T-cell (primary cell): Measurements from ENCODE around the gene RBP5. TPM values are rescaled to one million over a fixed set of nuclear protein-coding genes. Genes with fewer than 3 reads are reported as not detected.

Experiments used
- ATAC-seq, 4 experiments: fragments of 200-7000 bp in 3 of 4; fragments of 150-1000 bp in 1 of 4; cut with Tn5 transposase; replicated peaks in 1 of 4; 1 replicate in 3 of 4; 2 replicates in 1 of 4; pipeline ENCODE4 v1.10.0; 2021; ENCODE audit warnings: moderate library complexity in 3 of 4, mild to moderate bottlenecking in 2 of 4, moderate number of reproducible peaks in 1 of 4
- CTCF ChIA-PET, 2 donors: fragments of 300-600 bp; sonication (Branson Sonifier 250); formaldehyde crosslinking; loops; one replicate each; lab custom pipeline; 2022; ENCODE audit warnings: antibody characterized with exemption in 2 of 2; lab: Charles Lee
- POLR2A ChIA-PET, 2 donors: fragments of 300-600 bp; sonication (Branson Sonifier 250); formaldehyde crosslinking; loops; one replicate each; lab custom pipeline; 2022; ENCODE audit warnings: antibody characterized with exemption in 2 of 2; lab: Charles Lee
- DNase-seq, 35 experiments: peaks; one replicate each; pipeline versions ENCODE4 v3.0.0 to v3.0.0-alpha.2; 2013 to 2023
- H3K27ac ChIP-seq: one replicate; pipeline ENCODE4 v1.5.1; 2013; ENCODE audit warnings: low read length
- H3K27me3 ChIP-seq, 2 experiments: replicated peaks in 1 of 2; 1 replicate in 1 of 2; 2 replicates in 1 of 2; pipeline versions ENCODE4 v1.6.1 to v1.7.0; 2013; ENCODE audit warnings: low read length in 1 of 2, mixed read lengths in 1 of 2; ENCODE audit not compliant: control insufficient read depth in 2 of 2, insufficient read depth in 2 of 2; ENCODE audit errors: extremely low read depth in 1 of 2
- H3K36me3 ChIP-seq, 2 donors: 1 replicate in 1 of 2; 2 replicates in 1 of 2; pipeline versions ENCODE4 v1.6.1 to v1.7.0; 2013; ENCODE audit warnings: low read length in 1 of 2; ENCODE audit not compliant: control insufficient read depth in 2 of 2, insufficient read depth in 1 of 2; ENCODE audit errors: extremely low read depth in 1 of 2
- H3K4me1 ChIP-seq, 2 experiments: 1 replicate in 1 of 2; 2 replicates in 1 of 2; pipeline versions ENCODE4 v1.6.1 to v1.7.0; 2013; ENCODE audit warnings: low read length in 2 of 2, mixed read lengths in 1 of 2; ENCODE audit not compliant: insufficient read depth in 2 of 2, control insufficient read depth in 1 of 2; ENCODE audit errors: extremely low read depth in 1 of 2
- H3K4me3 ChIP-seq, 2 donors: 1 replicate in 1 of 2; 2 replicates in 1 of 2; pipeline versions ENCODE4 v1.5.1 to v1.7.0; 2013; ENCODE audit warnings: mild to moderate bottlenecking in 2 of 2, low read length in 1 of 2, moderate library complexity in 1 of 2; ENCODE audit not compliant: control insufficient read depth in 1 of 2; ENCODE audit errors: extremely low read depth in 1 of 2
- H3K9me3 ChIP-seq: 2 replicates; pipeline ENCODE4 v1.7.0; 2013
- H3K27ac Mint-ChIP-seq, 2 donors: one replicate each; pipeline ENCODE4 v1.8.0; 2020 to 2021; ENCODE audit warnings: mild to moderate bottlenecking in 2 of 2, mixed read lengths in 2 of 2
- H3K27me3 Mint-ChIP-seq, 2 donors: one replicate each; pipeline ENCODE4 v1.8.0; 2021 to 2022; ENCODE audit warnings: mixed read lengths in 2 of 2
- H3K36me3 Mint-ChIP-seq: one replicate; pipeline ENCODE4 v1.8.0; 2021; ENCODE audit warnings: mixed read lengths
- H3K4me1 Mint-ChIP-seq, 3 donors: one replicate each; pipeline ENCODE4 v1.8.0; 2020 to 2022; ENCODE audit warnings: mixed read lengths in 3 of 3, mild to moderate bottlenecking in 1 of 3
- H3K4me3 Mint-ChIP-seq, 3 donors: one replicate each; pipeline ENCODE4 v1.8.0; 2020 to 2022; ENCODE audit warnings: mild to moderate bottlenecking in 3 of 3, mixed read lengths in 3 of 3, moderate library complexity in 3 of 3
- H3K9me3 Mint-ChIP-seq, 3 donors: one replicate each; pipeline ENCODE4 v1.8.0; 2020 to 2022; ENCODE audit warnings: mixed read lengths in 3 of 3
- WGBS: methylation state at CpG from one replicate; pipeline ENCODE4 v1.1.5; 2013; ENCODE audit warnings: missing lambda C conversion rate; ENCODE audit not compliant: insufficient coverage; 5-methylcytosine and 5-hydroxymethylcytosine counted together
- total RNA-seq, 35 experiments: library from RNA in 6 of 35; stranded (reverse) in 6 of 35; fragments of 120-200 nt in 1 of 35; gene quantifications; one replicate each; pipeline versions ENCODE4 v1.2.1 to v1.2.4 and lab custom pipeline; 2013 to 2026

The RBP5 gene
- total RNA-seq, 5 donors from 2014 or later (not counting 1 experiment from before 2014, with no cell fraction given) = 0.26 to 0.70 (median 0.59) TPM; not detected in 2

DNA sequence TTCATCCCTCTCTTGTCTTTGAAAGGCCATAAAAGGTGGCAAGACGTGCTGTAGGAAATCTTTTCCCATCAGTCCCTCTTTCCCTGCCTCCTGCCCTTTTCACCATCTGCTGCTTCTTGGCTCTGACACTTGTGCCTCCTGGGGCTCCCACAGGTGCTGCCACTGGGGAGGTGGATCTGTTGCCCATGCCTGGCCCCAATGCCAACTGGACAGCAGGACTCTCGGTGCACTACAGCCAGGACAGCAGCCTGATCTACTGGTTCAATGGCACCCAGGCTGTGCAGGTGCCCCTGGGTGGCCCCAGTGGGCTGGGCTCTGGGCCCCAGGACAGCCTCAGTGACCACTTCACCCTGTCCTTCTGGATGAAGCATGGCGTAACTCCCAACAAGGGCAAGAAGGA is 8.0 kb upstream of the RBP5 start:
- peaks cover 0 to 8% of the 10 kb centered on the region in 2 experiments for H3K4me1 ChIP-seq
- H3K9me3 Mint-ChIP-seq = no peaks in the 10 kb centered on the region
- no peak overlapping the region for H3K4me3 ChIP-seq
- H3K27me3 ChIP-seq = no peaks in the 10 kb centered on the region
- no peaks in the 10 kb centered on the region for H3K9me3 ChIP-seq
- ChIA-PET CTCF (no interaction called here), POLR2A (no interaction called here)
- no peak overlapping the region for H3K4me3 Mint-ChIP-seq
- H3K27ac Mint-ChIP-seq = no peak overlapping the region
- no peaks in the 10 kb centered on the region for H3K27me3 Mint-ChIP-seq
- H3K36me3 Mint-ChIP-seq = peaks cover 50% of the 10 kb centered on the region
- H3K4me1 Mint-ChIP-seq = peaks cover 11 to 15% (median 13%) of the 10 kb centered on the region in 3 donors
- ATAC-seq = no peak
- peaks cover 16 to 81% of the 10 kb centered on the region in 2 donors for H3K36me3 ChIP-seq
- DNase-seq = no peak
- WGBS = 100% methylated on average over 3 of the region's 3 CpGs
- H3K27ac ChIP-seq = no peak overlapping the region

DNA sequence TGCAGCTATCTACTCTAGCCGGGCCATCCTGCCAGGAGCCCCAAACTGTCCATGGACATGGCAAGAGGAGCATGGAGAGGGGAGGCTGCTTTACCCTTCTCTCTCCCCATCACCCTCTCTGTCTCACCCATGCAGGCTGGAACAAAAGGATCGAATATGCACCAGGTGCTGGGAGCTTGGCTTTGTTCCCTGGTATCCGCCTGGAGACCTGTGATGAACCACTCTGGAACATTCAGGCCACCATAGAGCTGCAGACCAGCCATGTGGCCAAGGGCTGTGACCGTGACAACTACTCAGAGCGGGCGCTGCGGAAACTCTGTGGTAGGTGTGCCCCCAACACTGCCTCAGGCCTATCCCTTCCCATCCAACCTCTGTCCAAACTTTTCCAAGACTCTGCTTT is 7.4 kb upstream of the RBP5 start:
- POLR2A ChIA-PET = no interaction called here
- H3K4me3 ChIP-seq = no peak overlapping the region
- peaks cover 16 to 75% of the 10 kb centered on the region in 2 donors for H3K36me3 ChIP-seq

DNA sequence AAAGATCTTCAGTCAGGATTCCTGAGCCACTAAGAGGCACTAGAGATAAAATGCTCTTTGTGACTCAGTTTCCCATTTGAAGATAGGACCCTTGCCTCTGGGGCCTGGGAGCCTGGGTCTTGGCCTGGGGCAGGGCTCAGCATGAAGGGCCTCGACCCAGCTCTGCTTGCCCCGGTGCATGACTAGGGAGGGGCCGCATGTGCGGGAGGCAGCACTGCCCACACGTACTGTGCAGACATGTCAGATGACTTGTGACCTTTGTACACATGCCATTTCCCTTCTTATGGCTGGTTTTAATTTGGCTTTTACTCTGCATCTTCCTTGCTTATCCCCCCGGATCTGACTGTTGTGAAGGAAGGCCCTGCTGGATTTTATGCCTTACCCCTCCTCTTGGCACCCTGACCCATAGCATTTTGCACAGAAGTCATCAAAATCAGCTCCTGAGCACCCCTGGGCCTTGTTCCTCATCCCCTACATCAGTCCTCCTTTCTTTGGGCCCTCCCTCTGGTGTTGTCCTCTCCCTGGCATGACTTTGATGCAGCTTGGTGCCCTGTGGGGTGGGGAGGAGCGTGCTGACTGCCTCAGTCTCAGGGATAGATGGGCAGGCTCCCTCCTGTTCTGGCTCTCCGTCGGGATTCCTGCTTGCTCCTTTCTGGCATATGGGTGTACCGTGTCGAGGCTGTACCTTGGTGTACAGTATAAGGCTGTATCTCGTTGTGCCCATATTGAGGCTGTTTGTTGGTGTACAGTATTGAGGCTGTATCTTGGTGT is 5.9 kb upstream of the RBP5 start:
- Mint-ChIP-seq H3K27ac (peak overlapping the region in 1 of 2 donors; percentile 51), H3K36me3 (peaks cover 37% of the 10 kb centered on the region), H3K4me3 (no peak overlapping the region), H3K4me1 (peaks cover 20 to 33% (median 28%) of the 10 kb centered on the region in 3 donors), H3K9me3 (no peaks in the 10 kb centered on the region), H3K27me3 (no peaks in the 10 kb centered on the region)
- no peak for ATAC-seq
- Histone ChIP-seq H3K9me3 (no peaks in the 10 kb centered on the region), H3K27ac (no peak overlapping the region), H3K4me1 (peaks cover 0 to 25% of the 10 kb centered on the region in 2 experiments), H3K36me3 (peaks cover 16 to 61% of the 10 kb centered on the region in 2 donors), H3K27me3 (no peaks in the 10 kb centered on the region), H3K4me3 (no peak overlapping the region)
- ChIA-PET CTCF (interaction anchor here in 1 of 2 donors (0.5 kb wide), 1 partner anchor 78 kb away, joined by 3 read pairs; no protein-coding TSS in a partner anchor), POLR2A (no interaction called here)
- DNase-seq = no peak
- 93% methylated on average over 7 of the region's 12 CpGs for WGBS

More for the DNA sequence above, 7.4 kb upstream of the RBP5 start:
- H3K4me3 Mint-ChIP-seq = no peak overlapping the region
- H3K9me3 ChIP-seq = no peaks in the 10 kb centered on the region
- peaks cover 0 to 14% of the 10 kb centered on the region in 2 experiments for H3K4me1 ChIP-seq
- no peak overlapping the region for H3K27ac ChIP-seq
- ATAC-seq (no peak), DNase-seq (no peak)
- peaks cover 44% of the 10 kb centered on the region for H3K36me3 Mint-ChIP-seq
- H3K27ac Mint-ChIP-seq = no peak overlapping the region
- WGBS = 100% methylated on average over 6 of the region's 7 CpGs
- no peaks in the 10 kb centered on the region for H3K27me3 Mint-ChIP-seq
- no peaks in the 10 kb centered on the region for H3K9me3 Mint-ChIP-seq
- H3K27me3 ChIP-seq = no peaks in the 10 kb centered on the region
- CTCF ChIA-PET = no interaction called here
- peaks cover 17 to 21% (median 19%) of the 10 kb centered on the region in 3 donors for H3K4me1 Mint-ChIP-seq

DNA sequence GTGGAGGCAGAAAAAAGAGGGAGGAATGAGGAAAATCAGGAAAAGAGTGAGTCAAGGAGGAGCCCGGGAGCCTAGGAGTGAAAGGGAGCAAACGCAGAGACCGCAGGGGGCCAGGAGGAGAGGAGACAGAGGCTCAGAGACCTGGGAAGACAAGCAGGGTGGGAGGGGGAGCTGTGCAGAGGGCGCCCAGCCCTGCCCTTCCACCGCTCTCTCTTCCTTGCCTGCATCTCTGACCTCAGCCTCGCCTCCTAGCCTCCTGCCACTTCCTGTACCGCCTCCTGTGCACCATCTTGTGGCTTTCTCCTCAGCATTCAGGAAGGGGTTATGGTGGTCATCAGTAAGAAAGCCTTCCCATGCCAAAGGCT is 2.8 kb upstream of the RBP5 start:
- WGBS = 0% methylated on average over 1 of the region's 7 CpGs
- Histone ChIP-seq H3K36me3 (peaks cover 9 to 38% of the 10 kb centered on the region in 2 donors), H3K27ac (peak overlapping the region; percentile 78), H3K9me3 (no peaks in the 10 kb centered on the region), H3K4me3 (peak overlapping the region in 1 of 2 donors; percentile 98), H3K4me1 (peaks cover 4 to 36% of the 10 kb centered on the region in 2 experiments), H3K27me3 (no peaks in the 10 kb centered on the region)
- DNase-seq (peak in 8 of 35 experiments; percentile 9 to 62 (median 17)), ATAC-seq (peak in 1 of 4 experiments; percentile 8)
- Mint-ChIP-seq H3K4me1 (peaks cover 28 to 47% (median 40%) of the 10 kb centered on the region in 3 donors), H3K36me3 (peaks cover 23% of the 10 kb centered on the region), H3K27me3 (no peaks in the 10 kb centered on the region), H3K27ac (peak overlapping the region; percentile 82 to 92), H3K4me3 (peak overlapping the region; percentile 87 to 97 (median 92)), H3K9me3 (no peaks in the 10 kb centered on the region)
- POLR2A ChIA-PET = interaction anchor here in 1 of 2 donors (0.8 kb wide), 1 partner anchor 46 kb away, joined by 6 read pairs; no protein-coding TSS in a partner anchor
- CTCF ChIA-PET = no interaction called here

DNA sequence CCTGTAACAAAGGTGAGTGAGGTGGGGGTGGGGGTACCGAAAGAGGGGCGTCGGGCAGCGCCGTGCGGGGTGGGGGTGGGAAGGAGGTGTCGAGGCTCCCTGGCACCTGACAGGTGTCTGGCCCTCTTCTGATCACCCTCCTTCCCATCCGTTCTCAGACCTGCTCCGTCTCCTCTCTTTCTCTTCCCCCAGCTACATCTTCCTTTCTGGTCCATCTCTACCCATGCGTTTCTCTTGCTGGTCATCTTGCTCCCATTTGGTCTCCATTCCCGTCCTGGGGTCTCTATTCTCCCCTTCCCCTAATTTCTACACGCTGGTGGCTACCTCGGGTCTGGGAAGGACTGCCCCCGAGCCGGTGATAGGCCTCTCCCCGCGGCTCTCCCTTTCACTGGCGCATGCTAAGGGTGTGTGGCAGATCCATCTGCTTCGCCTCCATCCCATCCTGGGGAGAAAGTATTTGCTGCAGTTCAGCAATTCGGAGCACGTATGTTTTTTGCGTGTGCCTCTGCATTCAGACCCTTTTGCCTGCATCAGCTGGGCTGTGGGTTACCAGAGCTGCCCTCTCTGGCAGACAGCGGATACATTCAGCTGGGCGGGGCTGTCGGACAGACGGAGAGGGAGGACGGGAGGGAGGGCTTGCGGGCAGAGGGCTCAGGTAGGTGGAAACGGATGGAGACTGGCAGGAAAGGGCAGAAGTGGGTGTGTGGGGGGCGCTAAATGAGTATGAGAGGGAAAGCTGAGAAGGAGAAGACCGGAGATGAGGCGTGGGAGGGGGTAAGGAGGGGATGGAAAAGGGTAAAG is 2.2 kb upstream of the RBP5 start:
- Histone ChIP-seq H3K27me3 (no peaks in the 10 kb centered on the region), H3K36me3 (peaks cover 7 to 32% of the 10 kb centered on the region in 2 donors), H3K27ac (peak overlapping the region; percentile 78), H3K4me1 (peaks cover 4 to 36% of the 10 kb centered on the region in 2 experiments), H3K9me3 (no peaks in the 10 kb centered on the region), H3K4me3 (peak overlapping the region; percentile 58 to 98)
- ATAC-seq (peak; percentile 19 to 38 (median 28)), DNase-seq (peak in 19 of 35 experiments; percentile 10 to 62 (median 28))
- 0% methylated on average over 25 of the region's 32 CpGs for WGBS
- Mint-ChIP-seq H3K4me1 (peaks cover 28 to 47% (median 40%) of the 10 kb centered on the region in 3 donors), H3K36me3 (peaks cover 17% of the 10 kb centered on the region), H3K4me3 (peak overlapping the region; percentile 87 to 97 (median 92)), H3K9me3 (no peaks in the 10 kb centered on the region), H3K27ac (peak overlapping the region; percentile 82 to 92), H3K27me3 (no peaks in the 10 kb centered on the region)
- ChIA-PET POLR2A (interaction anchor here in 1 of 2 donors (0.8 kb wide), 1 partner anchor 45 kb away, joined by 6 read pairs; no protein-coding TSS in a partner anchor), CTCF (no interaction called here)
